Suppressor macrophage (primary cell): ENCODE results near the gene L3MBTL4.
"Not testable (repeated sequence)": the region's sequence is repeated elsewhere in the genome, so short reads cannot be mapped to it uniquely, and the experiment has no call there.

Experiments
- DNase-seq, 4 experiments: peaks; one replicate each; pipeline ENCODE4 v3.0.0-alpha.2; 2020 to 2022

The L3MBTL4 gene

GRCh38 chr18:6096730-6097129 lies 318.0 kb downstream of the L3MBTL4 start:
- DNase-seq, result no peak

DNA sequence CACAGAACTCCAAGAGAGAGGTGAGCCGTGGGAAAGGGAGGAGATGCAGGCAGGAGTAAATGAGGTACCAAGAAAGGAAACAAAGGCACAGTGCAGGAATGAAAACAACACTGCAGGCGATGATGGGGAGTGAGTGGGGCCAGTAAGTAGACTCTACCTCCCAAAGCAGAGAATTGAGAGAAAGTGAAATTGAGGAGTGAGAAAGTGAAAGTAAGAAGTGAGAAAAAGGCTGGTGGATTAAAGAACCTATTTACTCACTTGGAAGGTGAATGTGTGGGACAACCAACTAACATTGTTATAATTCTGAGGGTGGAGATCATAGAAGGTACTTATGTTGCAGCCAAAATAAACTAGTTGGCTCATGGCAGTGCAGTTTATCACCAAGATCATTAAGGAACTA lies 326.3 kb downstream of the L3MBTL4 start:
- DNase-seq, result no peak

- DNase-seq, result no peak
Measured at GRCh38 chr18:6086731-6087130, 328.0 kb downstream of the L3MBTL4 start.

DNA sequence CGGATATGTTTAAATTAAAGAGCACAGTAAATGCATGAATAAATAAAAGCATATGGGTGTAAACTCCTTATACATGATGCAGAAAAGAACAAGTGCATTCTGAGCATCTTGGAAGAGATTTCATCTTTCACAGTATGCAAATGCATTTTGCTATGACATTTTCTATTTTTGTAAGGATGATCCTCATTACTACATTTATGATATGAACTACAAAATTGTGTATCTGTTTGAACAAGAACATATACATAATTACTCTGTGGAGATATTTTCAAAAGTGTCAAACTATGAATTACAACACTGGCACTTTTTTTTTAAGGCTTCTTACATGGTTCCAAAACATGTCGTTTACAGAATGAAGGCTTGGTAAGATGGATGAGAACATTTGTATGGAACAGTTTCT lies 335.3 kb downstream of the L3MBTL4 start:
- DNase-seq, result no peak

DNA sequence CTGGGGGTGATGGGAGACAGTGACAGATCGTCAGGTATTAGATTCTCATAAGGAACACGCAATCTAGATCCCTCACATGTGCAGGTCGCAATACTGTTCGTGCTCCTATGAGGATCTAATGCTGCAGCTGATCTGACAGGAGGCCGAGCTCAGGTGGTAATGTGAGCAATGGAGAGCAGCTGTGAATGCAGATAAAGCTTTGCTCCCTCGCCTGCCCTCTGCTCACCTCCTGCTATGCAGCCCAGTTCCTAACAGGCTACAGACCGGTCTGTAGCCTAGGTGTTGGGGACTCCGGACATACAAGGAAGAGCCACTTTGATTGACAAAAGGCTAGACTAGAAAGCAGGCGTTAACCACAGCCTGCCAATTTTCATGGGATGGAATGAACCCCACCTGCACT lies 335.8 kb downstream of the L3MBTL4 start:
- no peak for DNase-seq

- DNase-seq, result not testable (repeated sequence)
Measured at GRCh38 chr18:6072423-6072822, 342.3 kb downstream of the L3MBTL4 start.

DNA sequence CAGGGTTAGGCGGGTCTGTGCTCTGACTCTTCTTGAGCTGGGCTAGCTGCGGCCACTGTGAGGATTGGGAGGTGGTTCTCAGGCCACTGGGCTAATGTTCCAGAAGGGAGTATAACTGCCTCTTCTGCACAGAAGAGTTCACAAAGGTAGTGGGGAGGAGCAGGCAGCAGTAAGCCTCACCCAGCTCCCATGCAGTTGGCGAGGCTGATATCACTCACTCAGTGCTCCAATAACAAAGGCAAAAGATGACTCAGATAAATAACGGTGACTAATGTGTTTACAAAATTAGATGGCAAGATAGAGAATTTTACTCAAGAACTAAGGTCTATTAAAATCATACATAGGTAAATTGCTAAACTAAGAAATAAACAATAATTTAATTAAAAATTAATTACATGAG lies 345.2 kb downstream of the L3MBTL4 start:
- DNase-seq, result no peak

DNA sequence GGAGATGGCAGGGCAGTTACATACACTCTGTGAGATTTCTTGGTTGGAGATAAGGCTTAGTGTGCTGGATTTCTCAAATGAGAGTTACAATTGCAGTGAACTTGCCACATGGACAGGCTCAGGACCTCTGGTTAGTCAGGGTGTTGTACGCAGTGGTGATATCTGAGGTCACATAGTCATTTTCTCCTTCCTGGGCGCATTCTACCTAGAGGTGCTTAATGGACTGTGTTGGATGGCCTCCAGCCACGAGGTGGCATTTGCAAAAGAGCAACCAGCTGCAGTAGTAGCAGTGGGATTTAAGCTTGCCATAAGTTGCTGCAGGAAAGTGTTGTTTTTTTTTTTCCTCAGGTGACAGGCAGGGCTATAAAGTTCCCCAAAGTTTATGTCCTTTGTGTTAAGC lies 345.6 kb downstream of the L3MBTL4 start:
- DNase-seq, result no peak

- no peak for DNase-seq
Measured at GRCh38 chr18:6060149-6060548, 354.6 kb downstream of the L3MBTL4 start.

- no peak for DNase-seq
Measured at GRCh38 chr18:6059551-6059950, 355.2 kb downstream of the L3MBTL4 start.

GRCh38 chr18:6058941-6059340 lies 355.8 kb downstream of the L3MBTL4 start:
- no peak for DNase-seq

DNA sequence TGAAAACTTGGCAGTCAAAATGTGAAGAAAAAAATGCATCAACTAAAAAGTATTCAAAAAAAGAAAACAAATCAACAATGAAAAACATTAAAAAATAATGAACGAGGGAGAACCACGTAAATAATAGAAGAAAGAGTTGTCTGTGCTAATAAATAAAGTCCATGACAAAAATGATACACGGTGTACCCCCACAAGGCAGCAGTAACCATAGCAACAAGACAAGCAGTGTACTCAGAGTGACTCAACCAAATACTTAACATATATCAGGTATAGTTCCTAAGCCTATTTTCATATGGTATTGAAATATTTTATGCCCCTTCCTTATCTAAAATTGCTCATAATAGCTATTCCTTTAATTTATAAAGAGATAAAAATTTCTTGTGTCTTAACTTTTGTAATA lies 357.1 kb downstream of the L3MBTL4 start:
- DNase-seq, result no peak

DNA sequence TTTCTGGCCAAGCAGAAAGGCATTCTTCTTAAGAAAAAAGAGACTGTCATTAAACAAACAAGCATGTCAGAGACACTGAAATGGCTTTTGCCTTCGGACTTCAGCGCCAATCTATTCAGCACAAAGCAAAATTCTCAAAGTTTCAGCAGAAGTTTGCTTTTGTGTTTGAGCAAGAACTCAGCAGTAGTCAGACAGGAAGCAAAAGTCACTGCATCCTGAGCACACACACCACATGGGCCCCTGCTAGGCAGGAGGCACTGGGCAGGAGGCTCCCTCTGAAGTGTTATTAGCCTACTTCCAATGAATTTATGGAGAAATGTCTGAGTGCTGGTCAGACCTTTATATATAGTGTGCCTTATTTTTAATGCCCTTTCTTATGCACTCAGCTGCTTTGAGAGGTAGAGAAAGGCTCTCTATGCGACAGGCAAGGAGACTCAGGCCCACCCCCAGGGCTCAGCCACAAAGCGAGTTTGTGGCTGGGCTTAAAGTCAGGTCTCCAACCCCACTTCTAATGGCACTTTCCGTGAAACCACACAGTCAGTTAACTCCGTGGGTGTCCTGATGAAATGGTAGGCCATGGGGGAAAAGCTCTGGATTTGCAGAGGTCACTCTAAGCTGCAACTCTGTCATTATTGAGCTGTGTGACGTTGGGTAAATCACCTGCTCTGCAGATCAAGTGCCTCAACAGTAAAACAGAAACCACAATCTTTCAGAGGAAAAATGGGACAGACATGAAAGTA lies 358.4 kb downstream of the L3MBTL4 start:
- DNase-seq, result peak; percentile 1 to 20 (median 14)

GRCh38 chr18:6055711-6056110 lies 359.0 kb downstream of the L3MBTL4 start:
- no peak for DNase-seq

DNA sequence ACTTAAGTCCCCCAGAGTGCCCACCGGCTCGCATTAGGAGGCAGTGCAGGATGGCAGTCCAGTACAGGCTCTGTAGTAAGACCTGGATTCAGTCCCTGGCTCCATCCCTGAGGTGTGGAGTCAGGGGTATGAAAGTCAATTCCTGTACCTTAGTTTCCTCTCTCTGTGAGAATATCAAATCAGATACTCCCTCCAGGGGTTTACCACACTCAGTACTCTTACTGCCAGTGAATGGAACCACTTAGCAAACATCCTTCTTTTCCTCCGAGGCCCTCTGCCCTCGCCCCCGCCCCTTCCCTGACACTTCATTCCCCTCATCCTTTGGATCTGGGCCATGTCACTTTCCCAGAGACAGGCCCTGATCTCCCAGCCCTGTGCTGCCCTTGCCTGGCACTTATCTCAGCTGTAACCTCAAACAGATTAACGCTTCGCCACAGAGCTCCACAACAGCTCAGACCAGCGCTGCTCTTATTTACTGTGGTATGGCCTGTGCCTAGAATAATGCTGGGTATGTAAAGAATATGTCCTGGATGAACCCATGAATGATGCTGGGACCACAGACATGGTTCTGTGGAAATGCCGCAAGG lies 360.4 kb downstream of the L3MBTL4 start:
- DNase-seq, result no peak

GRCh38 chr18:6052449-6052913 lies 362.2 kb downstream of the L3MBTL4 start:
- DNase-seq, result no peak

DNA sequence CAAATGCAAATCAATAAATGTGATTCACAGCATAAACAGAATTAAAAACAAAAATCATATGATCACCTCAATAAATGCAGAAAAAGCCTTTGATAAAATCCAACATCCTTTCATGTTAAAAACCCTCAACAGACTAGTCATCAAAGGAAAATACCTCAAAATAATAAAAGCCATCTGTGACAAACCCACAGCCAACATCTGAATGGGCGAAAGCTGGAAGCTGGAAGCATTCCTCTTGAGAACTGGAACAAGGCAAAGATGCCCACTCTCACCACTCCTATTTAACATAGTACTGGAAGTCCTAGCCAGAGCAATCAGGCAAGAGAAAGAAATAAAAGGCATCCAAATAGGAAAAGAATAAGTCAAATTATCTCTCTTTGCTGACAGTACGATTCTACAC lies 367.1 kb downstream of the L3MBTL4 start:
- DNase-seq, result not testable (repeated sequence)

DNA sequence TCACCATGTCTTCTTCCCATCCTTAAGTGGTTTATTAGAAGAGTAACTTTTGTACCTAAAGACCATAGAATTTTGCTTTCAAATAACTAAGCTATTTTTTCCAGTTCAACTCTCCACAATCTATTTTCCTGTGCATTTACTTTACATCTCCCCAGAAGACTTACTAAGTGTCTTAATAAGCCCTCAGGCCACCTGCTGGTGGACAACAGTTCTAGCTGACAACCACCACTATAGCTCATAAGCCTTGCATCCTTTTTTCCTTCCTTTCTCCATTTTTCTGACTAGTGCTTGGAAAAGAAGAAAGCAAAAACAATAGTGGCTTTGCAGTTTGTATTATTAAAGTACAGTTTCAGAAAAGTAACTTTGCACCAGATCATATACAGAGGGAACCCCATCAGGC lies 369.9 kb downstream of the L3MBTL4 start:
- peak in 1 of 4 experiments; percentile 3 for DNase-seq

GRCh38 chr18:6044319-6044718 lies 370.4 kb downstream of the L3MBTL4 start:
- DNase-seq, result no peak

DNA sequence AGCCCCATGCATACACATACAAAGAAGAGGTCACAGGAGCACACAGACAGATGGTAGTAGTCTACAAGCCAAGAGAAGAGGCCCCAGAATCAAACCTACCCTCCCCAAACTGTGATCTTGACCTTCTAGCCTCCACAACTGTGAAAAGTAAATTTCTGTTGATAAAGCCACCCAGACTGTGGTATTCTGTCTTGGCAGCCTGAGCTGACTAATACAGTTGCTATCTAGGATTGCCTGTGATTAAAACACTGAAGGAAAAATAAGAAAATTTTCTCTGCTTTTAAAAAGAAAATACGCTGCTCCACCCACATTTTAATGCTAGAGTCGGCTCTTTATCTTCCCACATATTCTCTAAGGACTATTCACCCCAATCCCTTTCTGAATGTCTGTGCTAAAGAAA lies 375.7 kb downstream of the L3MBTL4 start:
- DNase-seq, result no peak

DNA sequence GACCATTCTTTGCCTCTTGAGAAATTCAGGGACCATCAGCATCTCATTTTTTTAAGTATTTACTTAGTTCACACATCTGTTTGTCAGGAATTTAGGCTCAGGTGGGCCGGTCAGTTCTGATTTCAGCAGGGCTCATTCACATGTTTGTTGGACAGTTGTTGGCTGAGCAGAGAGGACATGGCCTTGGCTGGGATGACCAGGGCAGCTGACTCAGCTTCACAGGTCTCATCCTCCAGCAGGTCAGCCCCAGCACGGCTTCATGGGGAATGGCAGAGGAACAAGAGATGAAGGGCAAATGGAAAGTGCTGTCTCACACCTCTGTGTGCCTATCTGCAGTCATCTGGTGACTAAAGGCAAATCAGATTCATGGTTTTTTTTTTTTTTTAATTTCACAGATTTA lies 383.3 kb downstream of the L3MBTL4 start:
- no peak for DNase-seq

DNA sequence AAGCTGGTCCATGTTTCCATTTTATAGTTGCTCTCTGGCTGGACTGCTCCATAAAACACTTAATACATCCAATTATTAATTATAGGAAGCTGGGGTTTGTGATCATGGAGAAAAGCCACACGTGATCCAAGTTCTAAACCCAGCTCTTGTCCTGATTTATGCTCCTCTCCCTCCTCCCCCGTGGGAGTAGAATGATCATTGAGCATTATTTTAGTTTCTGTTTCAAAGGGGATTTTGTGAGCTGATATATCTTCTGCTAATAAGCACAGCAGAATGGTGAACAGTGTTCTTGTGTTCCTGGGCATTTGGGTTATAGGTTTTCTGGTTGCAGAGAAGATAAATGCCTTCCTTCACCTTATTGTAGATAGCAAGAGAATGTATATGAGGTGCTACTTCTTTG lies 383.7 kb downstream of the L3MBTL4 start:
- DNase-seq, result no peak

GRCh38 chr18:6024745-6025248 lies 389.9 kb downstream of the L3MBTL4 start:
- no peak for DNase-seq

DNA sequence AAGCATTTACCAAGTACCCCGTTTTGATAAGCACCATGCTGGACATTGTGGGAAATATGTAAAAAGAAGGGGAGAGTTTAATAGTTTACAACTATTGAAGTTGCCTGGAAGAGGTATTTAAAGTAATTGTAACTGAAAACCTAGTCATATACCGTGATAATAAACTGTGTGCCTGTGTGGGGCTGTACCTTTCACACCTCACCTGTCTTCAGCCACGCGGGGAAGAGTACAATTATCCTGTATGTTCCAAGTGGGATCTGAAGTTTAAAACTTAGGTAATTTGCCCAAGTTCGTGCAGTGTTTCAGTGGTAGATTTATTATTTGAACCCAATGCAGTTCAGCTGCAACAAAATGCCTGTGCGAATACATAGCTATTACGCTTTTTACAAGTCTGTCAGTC lies 391.2 kb downstream of the L3MBTL4 start:
- no peak for DNase-seq
